K562 (cell line): ENCODE data around the gene XPO6. TPM values are rescaled to one million over a fixed set of nuclear protein-coding genes. Genes with fewer than 3 reads are reported as not detected.

Source experiments
- CCAR2 ChIP-seq: fragments of 200-400 bp; formaldehyde crosslinking; IDR thresholded peaks from 2 replicates; pipeline ENCODE4 v1.6.1; 2017; ENCODE audit warnings: mild to moderate bottlenecking, low read depth, low read length
- CTCF ChIP-seq, 3 experiments: IDR thresholded peaks in 2 of 3; conservative IDR thresholded peaks in 1 of 3; 2 replicates each; pipeline ENCODE4 v1.5.1; 2011 to 2012; ENCODE audit warnings: low read length in 3 of 3, mild to moderate bottlenecking in 3 of 3, control low read depth in 2 of 3, improper control_type of control experiment in 1 of 3, inconsistent platforms in 1 of 3, low read depth in 1 of 3, mixed read lengths in 1 of 3, moderate library complexity in 1 of 3; ENCODE audit not compliant: insufficient read depth in 2 of 3
- GTF2B ChIP-seq: IDR thresholded peaks from 2 replicates; pipeline ENCODE4 v1.6.1; 2011; ENCODE audit not compliant: insufficient read length; ENCODE audit errors: extremely low read depth
- HNRNPL ChIP-seq: fragments of 200-400 bp; formaldehyde crosslinking; IDR thresholded peaks from 2 replicates; pipeline ENCODE4 v1.6.1; 2017; ENCODE audit warnings: low read depth, mild to moderate bottlenecking, low read length
- HOXB6 ChIP-seq: fragments of 250-450 bp; sonication (Bioruptor Pico); IDR thresholded peaks from 2 replicates; pipeline ENCODE4 v1.5.1; 2022; ENCODE audit warnings: mild to moderate bottlenecking, borderline replicate concordance
- IRF2 ChIP-seq: sonication (generic); formaldehyde crosslinking; IDR thresholded peaks from 2 replicates; pipeline ENCODE4 v1.8.1; 2022; ENCODE audit warnings: mild to moderate bottlenecking, missing genetic modification reagents
- JUN ChIP-seq, 2 experiments: sonication (generic) in 1 of 2; formaldehyde crosslinking in 1 of 2; IDR thresholded peaks; 2 replicates each; pipeline versions ENCODE4 v1.6.1 to v1.8.0; 2012 to 2022; ENCODE audit warnings: borderline replicate concordance in 2 of 2, mild to moderate bottlenecking in 2 of 2, improper control_type of control experiment in 1 of 2, low read depth in 1 of 2, low read length in 1 of 2, missing genetic modification reagents in 1 of 2
- MAFK ChIP-seq: IDR thresholded peaks from 2 replicates; pipeline ENCODE4 v1.6.1; 2011; ENCODE audit warnings: low read length, improper control_type of control experiment
- MBD2 ChIP-seq: sonication (generic); IDR thresholded peaks from 2 replicates; pipeline ENCODE4 v1.6.1; 2016; ENCODE audit warnings: low read depth, borderline replicate concordance
- NR4A1 ChIP-seq, 2 experiments: fragments of 250-450 bp in 1 of 2; fragments of 450-650 bp in 1 of 2; sonication (Bioruptor Pico) in 1 of 2; IDR thresholded peaks; 2 replicates each; pipeline versions ENCODE4 v1.4.0 to v1.6.1; 2016 to 2020; ENCODE audit warnings: mild to moderate bottlenecking in 2 of 2, missing compliant biosample characterization in 1 of 2, missing genetic modification characterization in 1 of 2, moderate library complexity in 1 of 2
- PHF21A ChIP-seq: fragments of 450-650 bp; IDR thresholded peaks from 2 replicates; pipeline ENCODE4 v1.6.1; 2017; ENCODE audit warnings: low read depth, borderline replicate concordance
- PRPF4 ChIP-seq: fragments of 200-400 bp; formaldehyde crosslinking; IDR thresholded peaks from one replicate; pipeline ENCODE4 v1.6.1; 2017; ENCODE audit warnings: low read length, low read depth, mild to moderate bottlenecking; ENCODE audit not compliant: insufficient read depth, poor library complexity, severe bottlenecking
- PTBP1 ChIP-seq: fragments of 200-400 bp; formaldehyde crosslinking; IDR thresholded peaks from 2 replicates; pipeline ENCODE4 v1.6.1; 2017; ENCODE audit warnings: low read depth, low read length
- PURB ChIP-seq: sonication (generic); formaldehyde crosslinking; IDR thresholded peaks from 2 replicates; pipeline ENCODE4 v1.9.0; 2021; ENCODE audit warnings: low read depth, mild to moderate bottlenecking, missing genetic modification reagents
- ZBTB9 ChIP-seq: fragments of 450-650 bp; formaldehyde crosslinking; IDR thresholded peaks from 2 replicates; pipeline ENCODE4 v1.4.0; 2020; ENCODE audit warnings: mild to moderate bottlenecking, moderate library complexity
- ZKSCAN3 ChIP-seq: fragments of 250-450 bp; sonication (Bioruptor Pico); IDR thresholded peaks from 2 replicates; pipeline ENCODE4 v1.4.0; 2020
- ZMIZ1 ChIP-seq, 2 experiments: fragments of 150-350 bp in 1 of 2; IDR thresholded peaks; 2 replicates each; pipeline ENCODE4 v1.6.1; 2012 to 2016; ENCODE audit warnings: low read depth in 2 of 2, low read length in 2 of 2, mild to moderate bottlenecking in 1 of 2, moderate library complexity in 1 of 2
- ZNF354B ChIP-seq: fragments of 250-450 bp; sonication (Bioruptor Pico); IDR thresholded peaks from 2 replicates; pipeline ENCODE4 v1.4.0; 2020
- ZNF589 ChIP-seq: fragments of 200-800 bp; sonication (Bioruptor generic); IDR thresholded peaks from 2 replicates; pipeline ENCODE4 v1.6.1; 2016; ENCODE audit warnings: low read depth, missing genetic modification characterization, missing compliant biosample characterization
- ZNF717 ChIP-seq: fragments of 250-450 bp; sonication (Bioruptor Pico); IDR thresholded peaks from 2 replicates; pipeline ENCODE4 v1.5.0; 2021
- ZNF766 ChIP-seq: fragments of 200-800 bp; sonication (Bioruptor generic); conservative IDR thresholded peaks from 2 replicates; pipeline ENCODE4 v1.6.1; 2016; ENCODE audit warnings: missing genetic modification characterization, missing compliant biosample characterization
- polyA plus RNA-seq, 8 experiments: library from polyadenylated mRNA; depleted of rRNA in 4 of 8; stranded (reverse) in 5 of 8; unstranded in 3 of 8; fragments of >200 nt; fragmentation: Nextera tagmentation in 2 of 8; fragmentation: Illumina TruSeq in 1 of 8; extraction: Ambion mirVana in 2 of 8; extraction: Trizol in 1 of 8; gene quantifications; 2 replicates each; pipeline versions ENCODE4 v1.2.1 to v1.2.3, GENCODE V29; 2011 to 2014; ENCODE audit warnings: inconsistent platforms in 1 of 8, missing spikeins in 1 of 8
- total RNA-seq, 7 experiments: library from RNA; depleted of rRNA in 6 of 7; stranded (reverse); fragments of >200 nt in 6 of 7; fragmentation: Illumina TruSeq in 2 of 7; extraction: Trizol in 2 of 7; gene quantifications; 2 replicates each; pipeline versions ENCODE4 v1.2.1 to v1.2.3, GENCODE V29; 2011 to 2021; ENCODE audit warnings: low replicate concordance in 1 of 7

Gene XPO6
- total and polyA plus RNA-seq, 9 of the 15 experiments (the other 6 are each of a cell fraction or from before 2014, with no cell fraction given) = 11.2 to 196 (median 119) TPM

GRCh38 chr16:28210979-28211588, 681 bp downstream of the XPO6 start (continued):
- TF ChIP-seq ZNF589 (CRISPR knock-in tag) (no peak), NR4A1 (CRISPR knock-in tag; IDR thresholded peaks at IDR 0.05) (no peak), NR4A1 (tag; IDR thresholded peaks at IDR 0.05) (no peak), PTBP1 (no peak), HNRNPL (no peak), PHF21A (no peak), CCAR2 (no peak), ZBTB9 (CRISPR knock-in tag) (no peak), MAFK (no peak), MBD2 (no peak), ZMIZ1 (IDR thresholded peaks at IDR 0.05; ENCODE audit: low read depth in 2 of 2, low read length in 2 of 2) (no peak), PURB (CRISPR knock-in tag) (no peak), ZNF354B (CRISPR knock-in tag) (no peak), CTCF (IDR thresholded peaks at IDR 0.05 in 2 of 3, conservative IDR thresholded peaks at IDR 0.05 in 1 of 3; ENCODE audit: insufficient read depth in 2 of 3, low read depth in 1 of 3, low read length in 3 of 3) (no peak), ZNF717 (CRISPR knock-in tag) (no peak), HOXB6 (CRISPR knock-in tag) (no peak), PRPF4 (peak; percentile 47), GTF2B (no peak), ZKSCAN3 (CRISPR knock-in tag) (no peak), IRF2 (CRISPR knock-in tag) (no peak), JUN (IDR thresholded peaks at IDR 0.05; ENCODE audit: borderline replicate concordance, low read depth, low read length) (no peak; the same call in 1 of the 2 replicates), JUN (CRISPR knock-in tag; IDR thresholded peaks at IDR 0.05; ENCODE audit: borderline replicate concordance) (no peak), ZNF766 (CRISPR knock-in tag) (no peak)
